Stimulated activated naive CD8-positive, alpha-beta T cell treated with anti-CD3 and anti-CD28 coated beads, Interleukin-15, Interleukin-2, amounts not matched to agents 100 ng/mL and 50 ng/mL, for 24 hours (primary cell): ENCODE results near the gene ALKBH3.

Experiments used
- H3K27ac Mint-ChIP-seq: one replicate; pipeline ENCODE4 v1.8.0; 2021; ENCODE audit warnings: mild to moderate bottlenecking, mixed read lengths
- H3K27me3 Mint-ChIP-seq: one replicate; pipeline ENCODE4 v1.8.0; 2021; ENCODE audit warnings: mixed read lengths
- H3K36me3 Mint-ChIP-seq: one replicate; pipeline ENCODE4 v1.8.0; 2021; ENCODE audit warnings: low read depth, mixed read lengths
- H3K4me1 Mint-ChIP-seq: one replicate; pipeline ENCODE4 v1.8.0; 2021; ENCODE audit warnings: low read depth, mixed read lengths
- H3K4me3 Mint-ChIP-seq: one replicate; pipeline ENCODE4 v1.8.0; 2021; ENCODE audit warnings: mild to moderate bottlenecking, mixed read lengths
- H3K9me3 Mint-ChIP-seq: one replicate; pipeline ENCODE4 v1.8.0; 2021; ENCODE audit warnings: mixed read lengths

The ALKBH3 gene

GRCh38 chr11:43905813-43906241 is 25.2 kb downstream of the ALKBH3 start:
- Mint-ChIP-seq H3K9me3 (no peaks in the 10 kb centered on the region), H3K4me1 (peaks cover 15% of the 10 kb centered on the region), H3K36me3 (peaks cover 81% of the 10 kb centered on the region), H3K27ac (no peak overlapping the region), H3K27me3 (no peaks in the 10 kb centered on the region), H3K4me3 (no peak overlapping the region)

GRCh38 chr11:43907028-43907975 is 26.7 kb downstream of the ALKBH3 start:
- Mint-ChIP-seq H3K4me1 (peaks cover 15% of the 10 kb centered on the region), H3K27me3 (no peaks in the 10 kb centered on the region), H3K27ac (peak overlapping the region; percentile 12), H3K9me3 (no peaks in the 10 kb centered on the region), H3K36me3 (peaks cover 76% of the 10 kb centered on the region), H3K4me3 (no peak overlapping the region)

- Mint-ChIP-seq H3K4me1 (peaks cover 15% of the 10 kb centered on the region), H3K27ac (no peak overlapping the region)
Observed at GRCh38 chr11:43908191-43908590, 27.6 kb downstream of the ALKBH3 start.

GRCh38 chr11:43908683-43909082 is 28.1 kb downstream of the ALKBH3 start:
- Mint-ChIP-seq H3K36me3 (peaks cover 72% of the 10 kb centered on the region), H3K27ac (no peak overlapping the region), H3K9me3 (no peaks in the 10 kb centered on the region), H3K27me3 (no peaks in the 10 kb centered on the region), H3K4me1 (peaks cover 15% of the 10 kb centered on the region), H3K4me3 (no peak overlapping the region)

More at GRCh38 chr11:43908191-43908590, 27.6 kb downstream of the ALKBH3 start:
- Mint-ChIP-seq H3K9me3 (no peaks in the 10 kb centered on the region), H3K4me3 (no peak overlapping the region), H3K27me3 (no peaks in the 10 kb centered on the region), H3K36me3 (peaks cover 72% of the 10 kb centered on the region)

GRCh38 chr11:43913829-43914380 is 33.3 kb downstream of the ALKBH3 start:
- no peak overlapping the region for H3K27ac Mint-ChIP-seq
- H3K27me3 Mint-ChIP-seq, result no peaks in the 10 kb centered on the region
- no peaks in the 10 kb centered on the region for H3K9me3 Mint-ChIP-seq
- no peak overlapping the region for H3K4me3 Mint-ChIP-seq
- H3K36me3 Mint-ChIP-seq, result peaks cover 63% of the 10 kb centered on the region
- H3K4me1 Mint-ChIP-seq, result no peaks in the 10 kb centered on the region

- Mint-ChIP-seq H3K27ac (no peak overlapping the region), H3K4me1 (no peaks in the 10 kb centered on the region), H3K27me3 (no peaks in the 10 kb centered on the region), H3K4me3 (no peak overlapping the region), H3K9me3 (no peaks in the 10 kb centered on the region), H3K36me3 (peaks cover 61% of the 10 kb centered on the region)
Observed at GRCh38 chr11:43914466-43914865, 33.8 kb downstream of the ALKBH3 start.

- Mint-ChIP-seq H3K27me3 (no peaks in the 10 kb centered on the region), H3K27ac (no peak overlapping the region), H3K36me3 (peaks cover 58% of the 10 kb centered on the region), H3K9me3 (no peaks in the 10 kb centered on the region), H3K4me3 (no peak overlapping the region), H3K4me1 (peaks cover 11% of the 10 kb centered on the region)
Observed at GRCh38 chr11:43916621-43917020, 36.0 kb downstream of the ALKBH3 start.

GRCh38 chr11:43917851-43918250 is 37.2 kb downstream of the ALKBH3 start:
- H3K4me3 Mint-ChIP-seq, result no peak overlapping the region
- peaks cover 55% of the 10 kb centered on the region for H3K36me3 Mint-ChIP-seq
- H3K27me3 Mint-ChIP-seq, result no peaks in the 10 kb centered on the region
- H3K4me1 Mint-ChIP-seq, result peaks cover 11% of the 10 kb centered on the region
- no peaks in the 10 kb centered on the region for H3K9me3 Mint-ChIP-seq
- no peak overlapping the region for H3K27ac Mint-ChIP-seq

- Mint-ChIP-seq H3K27ac (no peak overlapping the region), H3K9me3 (no peaks in the 10 kb centered on the region), H3K36me3 (peaks cover 51% of the 10 kb centered on the region), H3K4me3 (no peak overlapping the region), H3K27me3 (no peaks in the 10 kb centered on the region), H3K4me1 (peaks cover 11% of the 10 kb centered on the region)
Observed at GRCh38 chr11:43918662-43919061, 38.0 kb downstream of the ALKBH3 start.

- H3K27me3 Mint-ChIP-seq, result no peaks in the 10 kb centered on the region
- peaks cover 11% of the 10 kb centered on the region for H3K4me1 Mint-ChIP-seq
- peak overlapping the region; percentile 71 for H3K27ac Mint-ChIP-seq
- H3K4me3 Mint-ChIP-seq, result no peak overlapping the region
- no peaks in the 10 kb centered on the region for H3K9me3 Mint-ChIP-seq
- H3K36me3 Mint-ChIP-seq, result peaks cover 43% of the 10 kb centered on the region
Observed at GRCh38 chr11:43919852-43920597, 39.4 kb downstream of the ALKBH3 start.

- Mint-ChIP-seq H3K4me1 (peaks cover 11% of the 10 kb centered on the region), H3K27me3 (no peaks in the 10 kb centered on the region), H3K9me3 (no peaks in the 10 kb centered on the region), H3K4me3 (no peak overlapping the region), H3K27ac (peak overlapping the region; percentile 71), H3K36me3 (peaks cover 43% of the 10 kb centered on the region)
Observed at GRCh38 chr11:43920598-43921419, 40.2 kb downstream of the ALKBH3 start.

GRCh38 chr11:43921561-43922294 is 41.1 kb downstream of the ALKBH3 start:
- no peak overlapping the region for H3K27ac Mint-ChIP-seq
- no peak overlapping the region for H3K4me3 Mint-ChIP-seq
- peaks cover 11% of the 10 kb centered on the region for H3K4me1 Mint-ChIP-seq

GRCh38 chr11:43922295-43922648 is 41.6 kb downstream of the ALKBH3 start:
- no peaks in the 10 kb centered on the region for H3K27me3 Mint-ChIP-seq
- H3K4me1 Mint-ChIP-seq, result peaks cover 11% of the 10 kb centered on the region
- H3K4me3 Mint-ChIP-seq, result no peak overlapping the region
- H3K36me3 Mint-ChIP-seq, result peaks cover 38% of the 10 kb centered on the region
- no peak overlapping the region for H3K27ac Mint-ChIP-seq
- H3K9me3 Mint-ChIP-seq, result no peaks in the 10 kb centered on the region

More at GRCh38 chr11:43921561-43922294, 41.1 kb downstream of the ALKBH3 start:
- Mint-ChIP-seq H3K9me3 (no peaks in the 10 kb centered on the region), H3K27me3 (no peaks in the 10 kb centered on the region), H3K36me3 (peaks cover 40% of the 10 kb centered on the region)
